Naive thymus-derived CD4-positive, alpha-beta T cell (primary cell): ENCODE data around the gene MDFI. TPM values are rescaled to one million over a fixed set of nuclear protein-coding genes. Genes with fewer than 3 reads are reported as not detected.

ENCODE experiments used
- ATAC-seq: fragments of 150-1000 bp; cut with Tn5 transposase; 2 replicates; pipeline ENCODE4 v1.10.0; 2021; ENCODE audit warnings: mild to moderate bottlenecking, moderate library complexity
- CTCF ChIA-PET: fragments of 350-600 bp; sonication (Branson Sonifier 250); formaldehyde crosslinking; loops from one replicate; lab custom pipeline; 2021; ENCODE audit warnings: antibody characterized with exemption; lab: Charles Lee
- POLR2A ChIA-PET: fragments of 350-600 bp; sonication (Branson Sonifier 250); formaldehyde crosslinking; loops from one replicate; lab custom pipeline; 2021; ENCODE audit warnings: antibody characterized with exemption, inconsistent platforms; lab: Charles Lee
- DNase-seq, 9 donors: peaks; one replicate each; pipeline versions ENCODE4 v3.0.0 to v3.0.0-alpha.2; 2020 to 2022; ENCODE audit warnings: mixed read lengths in 1 of 9
- H3K27ac ChIP-seq: one replicate; pipeline ENCODE4 v1.7.0; 2013; ENCODE audit warnings: mild to moderate bottlenecking, low read depth, low read length, moderate library complexity
- H3K27me3 ChIP-seq, 2 donors: one replicate each; pipeline ENCODE4 v1.7.0; 2013; ENCODE audit warnings: low read length in 2 of 2, mild to moderate bottlenecking in 2 of 2, moderate library complexity in 2 of 2; ENCODE audit not compliant: control insufficient read depth in 2 of 2, insufficient read depth in 2 of 2
- H3K36me3 ChIP-seq, 3 experiments: 1 replicate in 2 of 3; 2 replicates in 1 of 3; pipeline ENCODE4 v1.7.0; 2013; ENCODE audit warnings: low read length in 3 of 3, mild to moderate bottlenecking in 3 of 3, moderate library complexity in 1 of 3; ENCODE audit not compliant: insufficient read depth in 3 of 3, control insufficient read depth in 2 of 3
- H3K4me1 ChIP-seq, 2 donors: one replicate each; pipeline ENCODE4 v1.7.0; 2013; ENCODE audit warnings: low read length in 2 of 2, mild to moderate bottlenecking in 2 of 2, moderate library complexity in 1 of 2; ENCODE audit not compliant: control insufficient read depth in 2 of 2, insufficient read depth in 2 of 2
- H3K4me3 ChIP-seq: 2 replicates; pipeline ENCODE4 v1.7.0; 2013; ENCODE audit warnings: mild to moderate bottlenecking, low read length
- H3K9me3 ChIP-seq, 3 experiments: 1 replicate in 2 of 3; 2 replicates in 1 of 3; pipeline ENCODE4 v1.7.0; 2013; ENCODE audit warnings: low read length in 3 of 3; ENCODE audit not compliant: control insufficient read depth in 2 of 3
- H3K27ac Mint-ChIP-seq, 9 donors: one replicate each; pipeline ENCODE4 v1.8.0; 2020 to 2022; ENCODE audit warnings: mixed read lengths in 9 of 9, mild to moderate bottlenecking in 8 of 9, moderate library complexity in 5 of 9, inconsistent platforms in 2 of 9
- H3K27me3 Mint-ChIP-seq, 5 donors: one replicate each; pipeline ENCODE4 v1.8.0; 2021 to 2022; ENCODE audit warnings: mixed read lengths in 5 of 5, mild to moderate bottlenecking in 1 of 5
- H3K36me3 Mint-ChIP-seq, 5 donors: one replicate each; pipeline ENCODE4 v1.8.0; 2020 to 2022; ENCODE audit warnings: mixed read lengths in 5 of 5, mild to moderate bottlenecking in 3 of 5, inconsistent platforms in 1 of 5
- H3K4me1 Mint-ChIP-seq, 7 donors: one replicate each; pipeline ENCODE4 v1.8.0; 2020 to 2022; ENCODE audit warnings: mixed read lengths in 7 of 7, mild to moderate bottlenecking in 3 of 7, inconsistent platforms in 1 of 7
- H3K4me3 Mint-ChIP-seq, 10 donors: one replicate each; pipeline ENCODE4 v1.8.0; 2020 to 2022; ENCODE audit warnings: mild to moderate bottlenecking in 10 of 10, mixed read lengths in 10 of 10, moderate library complexity in 6 of 10, inconsistent platforms in 2 of 10
- H3K9me3 Mint-ChIP-seq, 11 donors: one replicate each; pipeline ENCODE4 v1.8.0; 2020 to 2022; ENCODE audit warnings: mixed read lengths in 11 of 11, mild to moderate bottlenecking in 4 of 11, inconsistent platforms in 1 of 11, moderate library complexity in 1 of 11
- intact Hi-C, 2 donors: fragments of 100-400 bp; cut with micrococcal nuclease; formaldehyde crosslinking; loops; one replicate each; pipeline ENCODE4 v1.15.1; 2023
- polyA plus RNA-seq, 2 donors: library from polyadenylated mRNA; unstranded; fragments of 300-500 nt; fragmentation: Illumina TruSeq; gene quantifications; one replicate each; pipeline ENCODE4 v1.2.3, GENCODE V29; 2021
- total RNA-seq, 6 experiments: library from RNA in 5 of 6; stranded (reverse) in 5 of 6; gene quantifications; 1 replicate in 5 of 6; 2 replicates in 1 of 6; pipeline ENCODE4 v1.2.3 and lab custom pipeline; 2021 to 2026

The MDFI gene
- total and polyA plus RNA-seq, 7 experiments from 2014 or later: not detected

DNA sequence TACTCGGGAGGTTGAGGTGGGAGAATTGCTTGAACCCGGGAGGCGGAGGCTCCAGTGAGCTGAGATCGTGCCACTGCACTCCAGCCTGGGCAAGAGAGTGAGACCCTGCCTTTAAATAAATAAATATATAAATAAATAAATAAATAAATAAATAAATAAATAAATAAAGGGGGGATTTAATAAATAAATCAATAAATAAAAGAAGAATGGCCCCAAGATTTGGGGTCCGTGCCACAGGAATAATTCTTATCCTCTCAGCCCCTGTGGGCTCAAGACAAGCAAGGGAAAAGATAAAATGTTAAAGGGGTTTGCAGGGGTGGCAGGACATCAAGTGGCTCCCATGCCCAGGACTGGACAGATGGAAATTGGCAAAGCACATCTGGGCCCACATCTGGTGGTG, 31.2 kb upstream of the MDFI start:
- Mint-ChIP-seq H3K27me3 (peaks cover 0 to 7% (median 0%) of the 10 kb centered on the region in 5 donors), H3K9me3 (peaks cover 0 to 1% (median 0%) of the 10 kb centered on the region in 11 donors), H3K4me1 (peaks cover 4 to 7% (median 5%) of the 10 kb centered on the region in 7 donors), H3K4me3 (no peak overlapping the region), H3K36me3 (no peaks in the 10 kb centered on the region), H3K27ac (no peak overlapping the region)
- no peaks in the 10 kb centered on the region for H3K36me3 ChIP-seq
- H3K9me3 ChIP-seq: no peaks in the 10 kb centered on the region
- no peaks in the 10 kb centered on the region for H3K27me3 ChIP-seq
- peaks cover 4 to 7% of the 10 kb centered on the region in 2 donors for H3K4me1 ChIP-seq
- no peak for DNase-seq
- POLR2A ChIA-PET: no interaction called here
- no peak overlapping the region for H3K4me3 ChIP-seq
- no peak overlapping the region for H3K27ac ChIP-seq
- ATAC-seq: no peak
- CTCF ChIA-PET: interaction anchor here (1.3 kb wide), 1 partner anchor 76 kb away, joined by 5 read pairs; no protein-coding TSS in a partner anchor
- intact Hi-C loops: loop anchor here in 1 of 2 donors (10.0 kb wide), 1 partner anchor 558 kb away; no protein-coding TSS in a partner anchor

DNA sequence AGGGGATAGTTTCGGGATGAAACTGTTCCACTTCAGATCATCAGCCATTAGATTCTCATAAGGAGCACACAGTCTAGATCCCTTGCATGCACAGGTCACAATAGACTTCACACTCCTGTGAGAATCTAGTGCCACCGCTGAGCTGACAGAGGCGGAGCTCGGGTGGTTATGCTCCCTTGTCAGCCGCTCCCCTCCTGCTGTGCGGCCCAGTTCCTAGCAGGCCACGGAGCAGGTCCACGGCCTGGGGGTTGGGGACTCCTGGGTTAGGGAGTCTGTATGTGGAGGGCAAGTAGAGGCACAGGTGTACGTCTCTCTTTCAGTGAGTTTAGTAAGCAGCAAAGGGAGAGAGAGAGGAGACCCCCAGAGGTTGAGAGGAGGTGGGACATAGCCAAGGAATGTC, 30.5 kb upstream of the MDFI start:
- DNase-seq (no peak), ATAC-seq (no peak)
- Histone ChIP-seq H3K27me3 (no peaks in the 10 kb centered on the region), H3K4me1 (peaks cover 3 to 6% of the 10 kb centered on the region in 2 donors), H3K27ac (no peak overlapping the region), H3K9me3 (no peaks in the 10 kb centered on the region), H3K36me3 (no peaks in the 10 kb centered on the region), H3K4me3 (no peak overlapping the region)
- Mint-ChIP-seq H3K9me3 (peaks cover 0 to 5% (median 4%) of the 10 kb centered on the region in 11 donors), H3K4me3 (no peak overlapping the region), H3K27ac (no peak overlapping the region), H3K27me3 (peaks cover 0 to 7% (median 5%) of the 10 kb centered on the region in 5 donors), H3K4me1 (peaks cover 3 to 5% (median 4%) of the 10 kb centered on the region in 7 donors), H3K36me3 (peaks cover 0 to 4% (median 2%) of the 10 kb centered on the region in 5 donors)
- POLR2A ChIA-PET: no interaction called here
- CTCF ChIA-PET: no interaction called here
- intact Hi-C loops: loop anchor here in 1 of 2 donors (10.0 kb wide), 1 partner anchor 557 kb away; no protein-coding TSS in a partner anchor

DNA sequence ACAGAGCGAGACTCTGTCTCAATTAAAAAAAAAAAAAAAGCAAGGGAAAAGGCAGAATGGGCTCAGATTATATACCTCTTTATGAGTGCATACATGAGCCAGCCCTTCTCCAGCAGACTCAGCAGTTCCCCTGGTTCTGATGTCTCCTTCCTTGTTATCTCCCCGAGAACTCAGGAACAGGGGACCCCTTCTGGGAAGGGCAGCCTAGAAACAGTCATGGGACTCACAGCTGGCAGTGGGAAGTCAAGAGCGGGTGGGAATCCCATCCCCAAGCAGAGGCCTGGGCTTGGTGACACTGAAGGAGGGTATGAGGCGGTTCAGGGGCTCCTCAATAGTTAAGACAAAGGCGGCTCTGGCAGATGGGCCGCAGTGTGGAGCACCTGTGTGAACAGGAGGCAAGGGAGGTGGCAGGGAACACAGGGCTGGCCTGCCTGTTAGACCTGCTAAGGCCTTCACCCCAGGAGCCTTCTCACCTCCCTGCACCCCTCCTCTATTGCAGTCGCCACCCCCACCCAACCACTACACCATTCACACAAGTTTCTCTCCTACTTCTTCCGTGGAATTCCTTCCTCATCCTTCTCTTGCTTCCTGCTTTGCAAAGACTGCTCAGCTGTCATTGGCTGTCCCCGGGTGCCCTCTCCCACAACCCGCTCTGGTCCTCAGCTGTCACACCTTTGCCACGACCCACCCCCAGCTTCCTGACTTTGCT, 29.7 kb upstream of the MDFI start:
- ChIA-PET POLR2A (no interaction called here), CTCF (no interaction called here)
- H3K27me3 ChIP-seq: no peaks in the 10 kb centered on the region
- Mint-ChIP-seq H3K9me3 (peaks cover 0 to 11% (median 6%) of the 10 kb centered on the region in 11 donors), H3K4me3 (no peak overlapping the region), H3K36me3 (peaks cover 0 to 8% (median 2%) of the 10 kb centered on the region in 5 donors), H3K27me3 (peaks cover 0 to 12% (median 6%) of the 10 kb centered on the region in 5 donors), H3K27ac (no peak overlapping the region), H3K4me1 (peaks cover 0 to under 1% (median 0%) of the 10 kb centered on the region in 7 donors)
- ATAC-seq (no peak), DNase-seq (no peak)
- no peak overlapping the region for H3K4me3 ChIP-seq
- H3K27ac ChIP-seq: no peak overlapping the region
- intact Hi-C loops: loop anchor here in 1 of 2 donors (10.0 kb wide), 1 partner anchor 556 kb away; no protein-coding TSS in a partner anchor
- H3K4me1 ChIP-seq: no peaks in the 10 kb centered on the region
- no peaks in the 10 kb centered on the region for H3K36me3 ChIP-seq
- no peaks in the 10 kb centered on the region for H3K9me3 ChIP-seq

DNA sequence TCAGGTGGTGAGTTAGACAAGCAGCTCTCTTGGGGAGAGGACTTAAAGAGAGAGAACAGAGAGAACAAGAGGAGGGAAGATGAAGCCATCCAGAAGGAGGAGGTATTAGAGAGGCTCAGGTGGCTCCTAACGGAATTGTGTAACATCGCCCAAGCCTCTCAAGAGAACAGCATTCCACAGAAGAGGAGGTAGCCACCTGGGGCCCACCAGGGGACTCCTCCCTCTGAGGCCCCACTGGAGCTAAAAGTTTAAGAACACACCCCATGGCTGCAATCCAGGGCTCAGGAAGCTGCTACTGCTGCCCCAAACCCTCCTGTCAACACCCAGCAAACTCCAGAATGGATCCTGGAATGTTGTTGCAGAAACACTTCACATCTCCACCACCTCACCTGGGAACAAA, 23.6 kb upstream of the MDFI start:
- peaks cover 0 to 8% (median 2%) of the 10 kb centered on the region in 5 donors for H3K36me3 Mint-ChIP-seq
- no peak for DNase-seq
- Histone ChIP-seq H3K4me3 (no peak overlapping the region), H3K4me1 (no peaks in the 10 kb centered on the region), H3K36me3 (no peaks in the 10 kb centered on the region), H3K27ac (no peak overlapping the region), H3K9me3 (no peaks in the 10 kb centered on the region), H3K27me3 (no peaks in the 10 kb centered on the region)
- intact Hi-C loops: no loop called here
- POLR2A ChIA-PET: no interaction called here
- CTCF ChIA-PET: no interaction called here
- H3K4me1 Mint-ChIP-seq: peaks cover 0 to 1% (median 0%) of the 10 kb centered on the region in 7 donors
- no peak for ATAC-seq
- no peak overlapping the region for H3K4me3 Mint-ChIP-seq
- H3K27me3 Mint-ChIP-seq: peaks cover 5 to 20% (median 9%) of the 10 kb centered on the region in 5 donors
- no peak overlapping the region for H3K27ac Mint-ChIP-seq
- peaks cover 3 to 11% (median 6%) of the 10 kb centered on the region in 11 donors for H3K9me3 Mint-ChIP-seq

DNA sequence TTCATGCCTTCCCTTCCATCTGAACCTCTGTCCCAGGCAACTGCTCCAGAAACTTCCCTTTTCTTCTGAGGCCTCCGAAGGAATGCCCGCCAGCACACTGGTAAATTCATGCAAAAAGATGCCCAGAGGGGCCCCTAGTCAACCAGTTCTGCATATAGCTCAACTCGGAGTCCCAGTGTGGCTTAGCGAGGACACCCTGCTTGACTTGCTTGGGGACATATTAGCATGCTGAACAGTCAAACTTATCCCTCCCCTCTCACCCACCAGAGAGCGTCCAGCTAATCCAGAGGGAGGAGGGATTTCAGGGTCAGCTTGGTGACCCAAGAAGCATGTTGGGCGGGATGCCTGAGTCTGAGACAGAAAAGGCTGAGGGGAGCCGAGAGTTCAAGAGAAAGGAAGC, 23.0 kb upstream of the MDFI start:
- no peak overlapping the region for H3K4me3 Mint-ChIP-seq
- Histone ChIP-seq H3K27ac (no peak overlapping the region), H3K4me3 (no peak overlapping the region), H3K9me3 (no peaks in the 10 kb centered on the region), H3K4me1 (no peaks in the 10 kb centered on the region), H3K36me3 (no peaks in the 10 kb centered on the region), H3K27me3 (no peaks in the 10 kb centered on the region)
- no peak for DNase-seq
- POLR2A ChIA-PET: no interaction called here
- intact Hi-C loops: no loop called here
- H3K27me3 Mint-ChIP-seq: peaks cover 5 to 20% (median 11%) of the 10 kb centered on the region in 5 donors
- H3K36me3 Mint-ChIP-seq: peaks cover 0 to 8% (median 2%) of the 10 kb centered on the region in 5 donors
- peaks cover 3 to 12% (median 6%) of the 10 kb centered on the region in 11 donors for H3K9me3 Mint-ChIP-seq
- peaks cover 0 to 1% (median 0%) of the 10 kb centered on the region in 7 donors for H3K4me1 Mint-ChIP-seq
- no peak overlapping the region for H3K27ac Mint-ChIP-seq
- CTCF ChIA-PET: no interaction called here
- ATAC-seq: no peak

DNA sequence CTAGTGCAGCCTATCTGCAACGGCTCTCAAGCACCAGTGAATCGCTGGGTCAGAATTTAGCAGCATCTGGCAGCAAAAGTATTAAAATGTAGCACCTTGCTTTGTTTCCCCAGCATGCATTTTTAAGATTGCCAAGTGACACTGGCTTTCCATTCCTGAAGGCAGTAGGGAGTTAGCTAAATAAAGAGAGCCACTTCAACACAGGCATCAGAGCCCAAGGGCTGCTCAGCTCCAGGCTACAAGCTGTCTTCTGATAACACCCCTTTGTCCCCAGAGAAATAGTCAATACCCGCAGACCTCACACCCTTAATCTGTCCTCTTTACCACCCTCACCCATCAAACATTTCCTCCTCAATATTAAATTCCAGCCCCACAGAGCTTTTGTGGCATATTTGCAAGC, 19.7 kb upstream of the MDFI start:
- peaks cover 0 to 2% of the 10 kb centered on the region in 2 donors for H3K27me3 ChIP-seq
- H3K9me3 ChIP-seq: peaks cover 0 to 7% (median 0%) of the 10 kb centered on the region in 3 experiments
- Mint-ChIP-seq H3K4me1 (peaks cover 0 to under 1% (median 0%) of the 10 kb centered on the region in 7 donors), H3K9me3 (peaks cover 0 to 26% (median 10%) of the 10 kb centered on the region in 11 donors), H3K36me3 (peaks cover 0 to 11% (median 0%) of the 10 kb centered on the region in 5 donors), H3K27me3 (peaks cover 9 to 29% (median 21%) of the 10 kb centered on the region in 5 donors), H3K27ac (no peak overlapping the region), H3K4me3 (no peak overlapping the region)
- no peaks in the 10 kb centered on the region for H3K4me1 ChIP-seq
- ChIA-PET CTCF (no interaction called here), POLR2A (no interaction called here)
- no peak overlapping the region for H3K27ac ChIP-seq
- DNase-seq: no peak
- ATAC-seq: no peak
- intact Hi-C loops: no loop called here
- H3K4me3 ChIP-seq: no peak overlapping the region
- no peaks in the 10 kb centered on the region for H3K36me3 ChIP-seq
